HG03060 (cell line): ENCODE measurements around the gene PWWP2B.

Source experiments
- ATAC-seq: cut with Tn5 transposase; IDR thresholded peaks from one replicate; pipeline ENCODE4 v1.9.1; 2021; ENCODE audit warnings: low read depth, moderate number of reproducible peaks; ENCODE audit not compliant: unreplicated experiment

The PWWP2B gene

GRCh38 chr10:132392811-132393694 lies 3.9 kb upstream of the PWWP2B start:
- ATAC-seq: no peak

- ATAC-seq: no peak
These were observed 3.3 kb upstream of the PWWP2B start for GRCh38 chr10:132393695-132394181.

GRCh38 chr10:132394201-132394811 lies 2.7 kb upstream of the PWWP2B start:
- ATAC-seq: no peak

DNA sequence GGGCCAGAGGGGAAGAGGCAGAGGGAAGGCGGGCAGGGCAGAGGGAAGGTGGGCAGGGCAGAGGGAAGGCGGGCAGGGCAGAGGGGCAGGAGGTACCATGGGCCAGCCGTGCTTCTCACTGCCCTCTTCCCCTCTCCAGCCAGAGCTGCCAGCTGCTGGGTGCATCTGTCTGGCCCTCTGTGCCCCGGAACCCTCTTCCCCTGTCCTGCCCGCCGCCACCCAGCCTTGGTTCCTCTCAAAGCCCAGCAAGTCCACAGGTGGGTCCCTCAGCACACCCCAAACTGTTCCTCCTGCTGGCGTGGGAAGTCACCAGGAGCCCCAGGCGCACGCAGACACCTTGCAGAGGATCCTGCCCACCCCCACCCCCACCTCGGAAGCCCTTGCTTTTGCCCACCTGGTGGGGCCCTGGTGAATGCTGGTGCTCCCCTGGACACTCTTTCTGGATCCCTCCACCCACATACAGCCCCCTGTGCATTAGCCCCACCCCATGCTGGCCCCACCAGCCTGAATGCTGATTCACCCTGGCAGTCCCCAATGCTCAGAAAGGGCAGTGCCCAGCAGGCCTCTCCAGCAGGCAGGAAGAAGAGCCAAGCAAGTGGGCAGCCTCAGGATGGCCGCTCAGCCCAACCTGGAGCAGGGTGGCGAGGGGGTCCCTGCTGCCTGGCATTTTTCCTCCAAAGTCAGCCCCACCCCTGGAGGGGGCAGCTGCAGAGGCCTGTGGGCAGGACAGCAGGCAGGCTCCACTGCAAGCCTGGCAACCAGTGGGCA lies 1.9 kb upstream of the PWWP2B start:
- ATAC-seq: no peak

GRCh38 chr10:132395704-132396493 lies 1.1 kb upstream of the PWWP2B start:
- ATAC-seq: no peak

GRCh38 chr10:132396494-132397035 lies 435 bp upstream of the PWWP2B start:
- no peak for ATAC-seq

DNA sequence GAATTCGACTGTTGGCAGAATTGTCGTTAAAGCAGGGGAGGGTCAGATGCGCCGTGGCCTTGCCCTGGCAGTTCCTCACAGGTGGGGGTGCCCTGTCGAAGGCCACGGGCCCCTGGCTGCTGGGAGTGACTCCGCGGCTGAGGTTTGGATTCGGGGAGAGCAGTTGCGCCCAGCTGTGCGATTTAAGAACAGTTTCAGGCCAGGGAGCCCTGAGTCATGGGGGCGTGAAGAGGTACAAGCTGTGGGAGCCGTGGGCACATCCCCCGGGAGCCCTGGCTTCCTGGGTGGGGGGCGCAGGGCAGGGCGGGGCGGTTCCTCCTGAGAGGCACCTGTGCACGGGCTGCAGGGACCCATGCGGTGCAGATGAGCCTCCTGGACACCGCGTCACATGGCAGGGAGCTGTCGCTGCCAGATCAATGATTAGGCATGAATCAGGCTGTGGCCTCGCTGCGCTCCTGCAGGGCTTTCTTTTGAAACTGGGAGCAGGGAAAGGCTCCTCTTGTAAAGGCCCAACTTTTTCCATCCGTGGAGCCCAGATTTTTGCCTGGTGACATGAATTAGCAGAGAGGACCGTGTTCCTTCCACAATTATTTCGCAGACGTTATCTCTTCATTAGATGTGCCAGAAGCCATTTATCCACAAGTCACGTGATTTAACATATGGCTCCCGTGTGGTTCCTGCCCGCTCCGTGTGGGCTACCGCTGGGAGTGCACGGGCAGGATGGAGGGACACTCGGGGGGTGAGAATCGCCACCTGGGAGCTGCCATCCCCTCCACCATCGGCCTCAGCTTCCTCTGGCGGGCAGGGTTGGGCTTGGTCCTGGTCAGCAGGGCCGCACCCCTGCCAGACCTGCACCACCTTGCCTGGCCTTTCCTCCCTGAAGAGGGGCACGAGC lies 918 bp downstream of the PWWP2B start:
- no peak for ATAC-seq

GRCh38 chr10:132398566-132398991 lies 1.6 kb downstream of the PWWP2B start:
- ATAC-seq: no peak

DNA sequence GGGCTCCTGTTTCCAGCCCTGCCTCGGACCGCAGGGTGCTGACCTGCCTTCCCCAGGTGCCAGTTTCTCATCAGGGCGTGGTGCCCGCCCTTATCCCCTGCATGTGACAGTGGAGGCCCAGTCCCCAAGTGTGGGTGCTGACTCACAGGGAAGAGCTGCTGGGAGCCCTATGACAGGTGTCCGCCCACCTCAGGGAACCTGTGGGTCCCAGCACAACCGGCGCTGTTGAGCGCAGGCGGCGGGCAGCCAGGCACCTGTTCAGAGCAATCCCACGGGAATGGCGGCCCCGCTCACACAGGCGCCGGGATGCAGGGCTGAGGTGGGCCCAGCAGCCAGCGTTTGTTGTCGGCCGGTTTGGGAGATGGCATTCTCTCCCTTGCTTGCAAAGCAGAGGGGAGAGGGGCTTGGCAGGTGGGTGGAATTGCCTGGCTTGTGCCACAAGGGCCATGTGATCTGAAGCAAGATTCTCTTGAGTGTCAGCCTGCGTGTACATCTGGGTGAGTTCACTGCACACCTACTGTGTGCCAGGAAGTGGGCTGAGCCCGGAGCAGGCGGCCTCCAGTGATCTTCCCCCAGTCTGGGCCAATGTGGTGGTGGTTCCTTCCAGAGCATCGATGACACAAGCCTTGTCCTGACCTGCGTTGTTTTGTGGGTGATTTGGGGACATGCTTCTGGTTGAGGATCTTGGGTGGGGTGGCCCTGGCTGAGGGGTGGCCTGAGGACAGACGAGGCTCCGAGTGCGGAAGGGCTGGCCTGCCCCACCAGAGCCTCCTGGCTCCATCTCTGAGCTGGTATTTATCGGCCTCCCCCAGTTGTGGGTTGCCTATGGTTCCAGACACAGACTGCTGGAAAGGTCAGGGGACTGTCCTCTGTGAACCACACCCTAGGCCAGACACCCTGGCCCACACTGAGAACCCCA lies 2.4 kb downstream of the PWWP2B start:
- ATAC-seq: no peak

DNA sequence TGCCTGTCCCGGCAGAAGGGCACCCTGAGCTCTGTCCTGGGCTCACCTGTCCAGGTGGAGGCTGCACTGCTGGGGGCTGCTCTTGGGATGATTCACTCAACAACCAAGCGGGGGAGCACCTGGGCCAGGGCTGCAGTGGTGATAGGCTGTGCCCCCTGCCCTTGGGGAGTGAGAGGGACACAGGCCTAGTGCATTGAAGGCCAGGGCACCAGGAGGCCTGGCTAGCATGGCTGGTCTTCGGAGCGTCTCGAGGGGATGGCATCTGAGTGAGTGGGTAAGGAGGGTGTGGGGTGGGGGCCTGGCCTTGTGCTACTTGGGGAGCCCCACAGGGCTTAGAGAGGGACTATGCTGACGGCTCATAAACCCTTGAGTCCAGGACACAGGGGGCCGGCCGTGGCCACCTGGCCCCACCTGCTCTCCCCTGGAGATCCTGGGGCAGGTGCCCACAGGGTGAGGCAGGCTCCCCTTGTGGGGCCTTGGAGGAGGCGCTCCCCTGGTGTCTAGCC lies 3.1 kb downstream of the PWWP2B start:
- ATAC-seq: no peak

DNA sequence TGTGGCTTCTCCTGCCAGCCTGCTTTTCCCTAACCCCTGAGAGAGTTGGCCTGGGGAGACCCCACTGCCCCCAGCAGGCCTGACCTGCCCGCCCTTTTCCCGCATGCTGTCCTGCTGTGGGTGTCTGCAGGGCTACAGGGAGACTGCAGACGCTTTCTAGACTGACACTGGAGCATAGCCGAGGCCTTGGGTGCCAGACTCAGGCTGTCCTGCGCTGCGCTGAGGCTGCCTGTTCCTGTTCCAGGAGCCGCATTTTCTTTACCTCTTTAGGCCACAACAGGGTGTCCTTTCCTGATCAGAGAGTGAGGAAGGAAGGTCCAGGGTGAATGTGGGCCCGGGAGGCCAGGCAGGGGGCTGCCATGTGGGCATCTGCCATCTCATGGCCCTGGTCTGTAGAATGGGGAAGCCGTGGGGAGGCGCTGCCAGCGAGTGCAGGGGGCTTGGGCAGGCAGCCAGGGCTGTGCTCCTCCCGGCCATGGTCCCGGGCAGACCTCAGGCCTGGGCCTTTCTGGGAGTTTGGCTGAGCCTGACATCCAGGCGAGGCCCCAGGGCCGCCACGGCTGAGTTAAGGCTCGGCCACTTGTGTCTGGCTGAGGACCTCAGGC lies 3.6 kb downstream of the PWWP2B start:
- ATAC-seq: no peak

DNA sequence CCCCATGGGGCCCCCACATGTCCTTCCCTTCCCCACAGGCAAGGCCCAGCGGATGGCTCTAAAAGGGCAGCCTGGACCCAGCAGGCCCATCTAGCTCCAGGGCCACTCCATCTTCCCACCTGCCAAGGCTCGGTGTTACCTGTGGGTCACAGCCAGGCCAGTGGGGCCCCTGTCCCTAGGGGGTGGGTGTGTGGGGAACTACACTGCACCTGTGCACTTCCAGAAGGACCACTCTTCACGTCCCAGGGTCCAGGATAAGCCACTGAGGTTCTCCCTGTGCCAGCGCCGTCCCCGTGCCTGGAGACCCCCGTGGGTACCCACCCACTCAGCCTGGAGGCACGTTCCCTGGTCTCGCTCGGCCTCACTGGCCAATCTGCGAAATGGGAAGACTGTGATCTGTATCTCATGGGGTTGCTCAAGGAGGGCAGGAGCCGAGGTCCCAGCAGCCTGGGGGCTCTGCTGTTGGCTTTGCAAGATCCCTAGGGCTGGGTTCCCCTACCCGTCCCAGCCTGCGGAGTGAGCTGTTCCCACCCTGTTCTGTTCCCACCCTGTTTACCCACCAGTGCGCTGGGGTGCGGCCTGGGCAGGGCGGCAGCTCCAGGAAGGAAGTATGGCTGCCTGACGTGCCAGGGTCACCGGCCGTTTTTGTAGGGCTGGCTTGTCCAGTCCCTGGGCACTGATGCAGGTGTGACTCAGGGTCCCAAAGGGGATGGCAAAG lies 4.6 kb downstream of the PWWP2B start:
- no peak for ATAC-seq

DNA sequence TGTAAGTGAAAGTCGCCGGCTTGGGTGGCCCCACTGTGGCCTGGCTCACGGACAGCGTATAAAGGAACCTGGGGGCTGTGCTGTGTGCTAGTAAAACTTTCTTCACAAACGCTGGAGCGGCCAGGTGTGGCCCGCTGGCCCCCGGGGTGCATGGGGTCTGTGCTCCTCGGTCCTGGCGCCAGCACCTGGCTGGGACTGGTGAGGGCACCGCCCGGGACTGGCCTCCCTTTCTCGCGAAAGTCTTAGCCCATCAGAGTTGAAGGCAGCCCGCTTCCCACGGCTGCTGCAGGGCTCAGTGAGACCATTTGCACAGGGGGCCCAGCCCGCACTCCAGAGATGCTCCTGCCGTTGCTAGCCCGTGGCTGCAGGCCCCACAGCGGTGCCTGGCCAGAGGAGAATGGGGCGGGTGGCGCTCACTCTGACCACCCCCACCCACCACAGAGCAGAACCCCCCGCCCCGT lies 5.8 kb downstream of the PWWP2B start:
- ATAC-seq: no peak

DNA sequence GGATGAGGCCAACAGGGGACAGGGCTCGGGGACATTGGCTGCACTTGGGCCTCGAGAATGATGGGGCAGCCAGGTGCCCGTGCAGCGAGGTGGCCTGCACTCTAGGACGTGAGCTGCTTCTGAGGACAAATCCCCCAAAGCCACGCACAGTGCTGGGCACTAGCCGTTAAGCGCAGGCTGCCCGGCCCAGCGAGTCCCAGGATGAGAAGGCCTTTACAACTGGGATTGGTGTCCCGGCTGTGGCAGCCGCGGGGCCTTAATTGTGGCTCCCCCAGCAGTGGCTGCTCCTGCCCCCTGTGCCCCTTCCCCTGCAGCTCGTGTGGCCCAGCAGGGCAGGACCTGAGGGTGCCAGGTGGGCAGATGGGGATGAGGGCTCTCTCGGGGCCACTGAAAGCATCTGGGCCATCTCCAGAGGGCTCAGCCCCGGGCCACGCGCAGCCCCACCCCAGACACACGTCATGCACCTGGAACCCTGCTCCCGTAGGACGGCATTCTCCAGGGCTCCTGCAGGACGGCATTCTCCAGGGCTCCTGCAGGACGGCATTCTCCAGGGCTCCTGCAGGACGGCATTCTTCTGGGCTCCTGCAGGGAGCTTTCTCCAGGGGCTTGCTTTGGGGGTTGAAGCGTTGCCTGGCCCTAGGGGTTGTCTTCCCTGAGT lies 6.6 kb downstream of the PWWP2B start:
- no peak for ATAC-seq

GRCh38 chr10:132404169-132404880 lies 7.3 kb downstream of the PWWP2B start:
- ATAC-seq: no peak
